ENCODE data around the gene PPDPF. TPM values are rescaled to one million over a fixed set of nuclear protein-coding genes. Genes with fewer than 3 reads are reported as not detected.
"Not testable (repeated sequence)": the region's sequence is repeated elsewhere in the genome, so short reads cannot be mapped to it uniquely, and the experiment has no call there.

PPDPF gene
- total RNA-seq, 1 donor from 2014 or later, result 251 TPM

DNA sequence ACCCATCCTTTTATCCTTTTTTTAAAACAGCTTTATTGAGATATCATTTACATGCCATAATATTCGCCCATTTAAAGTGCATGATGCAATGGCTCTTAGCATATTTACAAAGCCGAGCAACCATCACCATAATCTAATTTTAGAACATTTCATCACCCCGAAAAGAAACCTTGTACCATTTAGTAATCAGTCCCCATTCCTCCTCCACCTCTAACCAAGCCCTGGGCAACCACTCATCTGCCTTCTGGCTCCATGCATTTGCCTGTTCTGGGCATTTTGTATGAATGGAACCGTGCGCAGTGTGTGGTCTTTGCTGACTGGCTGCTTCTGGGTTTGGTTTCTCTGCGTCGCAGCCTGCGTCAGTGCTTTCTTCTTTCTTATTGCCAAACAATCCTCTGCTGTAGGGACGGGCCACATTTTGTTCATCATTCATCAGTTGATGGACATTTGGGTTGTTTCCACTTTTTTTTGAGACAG, 11.4 kb upstream of the PPDPF start:
- DNase-seq (ENCODE audit: low read depth), result no peak
- Histone ChIP-seq H2AFZ (ENCODE audit: low read depth, low read length) (no peak overlapping the region), H3K9ac (ENCODE audit: low read length) (no peak overlapping the region), H3K36me3 (ENCODE audit: insufficient read depth, low read length) (no peaks in the 10 kb centered on the region), H3K9me3 (ENCODE audit: insufficient read depth, low read depth, low read length) (peaks cover 19% of the 10 kb centered on the region), H3K27ac (ENCODE audit: low read depth, low read length) (no peak overlapping the region), H4K20me1 (ENCODE audit: insufficient read depth, low read length) (no peaks in the 10 kb centered on the region), H3K4me2 (ENCODE audit: low read length) (no peak overlapping the region), H3K27me3 (ENCODE audit: insufficient read depth, low read length) (peaks cover 7% of the 10 kb centered on the region), H3K4me1 (ENCODE audit: insufficient read depth, low read length) (no peaks in the 10 kb centered on the region), H3K79me2 (ENCODE audit: insufficient read depth, low read length) (no peaks in the 10 kb centered on the region), H3K4me3 (ENCODE audit: insufficient read depth, low read depth, low read length) (no peak overlapping the region)
- H3K36me3 Mint-ChIP-seq (ENCODE audit: low read depth, unreplicated experiment), result peaks cover 2% of the 10 kb centered on the region
- FAIRE-seq, result no peak
- no peak overlapping the region for H3K4me3 Mint-ChIP-seq (ENCODE audit: unreplicated experiment)
- no peaks in the 10 kb centered on the region for H3K4me1 Mint-ChIP-seq (ENCODE audit: low read depth, unreplicated experiment)
- peak overlapping the region; percentile 14 for H3K27ac Mint-ChIP-seq (ENCODE audit: unreplicated experiment)
- peaks cover 19% of the 10 kb centered on the region for H3K27me3 Mint-ChIP-seq (ENCODE audit: low read depth, unreplicated experiment)
- TF ChIP-seq EZH2 (IDR thresholded peaks at IDR 0.05; ENCODE audit: insufficient read depth, low read length), result no peak
- TF ChIP-seq, protein P1, sequence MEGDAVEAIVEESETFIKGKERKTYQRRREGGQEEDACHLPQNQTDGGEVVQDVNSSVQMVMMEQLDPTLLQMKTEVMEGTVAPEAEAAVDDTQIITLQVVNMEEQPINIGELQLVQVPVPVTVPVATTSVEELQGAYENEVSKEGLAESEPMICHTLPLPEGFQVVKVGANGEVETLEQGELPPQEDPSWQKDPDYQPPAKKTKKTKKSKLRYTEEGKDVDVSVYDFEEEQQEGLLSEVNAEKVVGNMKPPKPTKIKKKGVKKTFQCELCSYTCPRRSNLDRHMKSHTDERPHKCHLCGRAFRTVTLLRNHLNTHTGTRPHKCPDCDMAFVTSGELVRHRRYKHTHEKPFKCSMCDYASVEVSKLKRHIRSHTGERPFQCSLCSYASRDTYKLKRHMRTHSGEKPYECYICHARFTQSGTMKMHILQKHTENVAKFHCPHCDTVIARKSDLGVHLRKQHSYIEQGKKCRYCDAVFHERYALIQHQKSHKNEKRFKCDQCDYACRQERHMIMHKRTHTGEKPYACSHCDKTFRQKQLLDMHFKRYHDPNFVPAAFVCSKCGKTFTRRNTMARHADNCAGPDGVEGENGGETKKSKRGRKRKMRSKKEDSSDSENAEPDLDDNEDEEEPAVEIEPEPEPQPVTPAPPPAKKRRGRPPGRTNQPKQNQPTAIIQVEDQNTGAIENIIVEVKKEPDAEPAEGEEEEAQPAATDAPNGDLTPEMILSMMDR (IDR thresholded peaks at IDR 0.05; ENCODE audit: insufficient read depth, low read depth, low read length), result no peak
- peaks cover 24% of the 10 kb centered on the region for H3K9me3 Mint-ChIP-seq (ENCODE audit: unreplicated experiment)

DNA sequence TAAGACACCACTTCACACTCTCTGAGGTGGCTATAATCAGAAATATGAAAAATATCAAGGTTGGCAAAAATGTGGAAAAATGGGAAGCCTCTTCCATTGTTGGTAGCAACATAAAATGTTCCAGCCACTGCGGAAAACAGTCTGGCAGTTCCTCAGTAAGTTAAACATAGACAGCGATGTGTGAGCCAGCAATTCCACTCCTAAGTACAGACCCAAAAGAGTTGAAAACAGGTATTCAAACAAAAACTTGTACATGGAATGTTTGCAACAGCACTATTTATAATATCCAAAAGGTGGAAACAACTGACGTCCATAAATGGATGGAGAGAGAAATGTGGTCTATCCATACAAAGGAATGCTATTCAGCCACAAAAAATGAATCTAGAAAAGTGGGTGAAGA, 7.4 kb upstream of the PPDPF start:
- Mint-ChIP-seq H3K4me1 (ENCODE audit: low read depth, unreplicated experiment) (no peaks in the 10 kb centered on the region), H3K4me3 (ENCODE audit: unreplicated experiment) (no peak overlapping the region), H3K27me3 (ENCODE audit: low read depth, unreplicated experiment) (peaks cover 7% of the 10 kb centered on the region), H3K27ac (ENCODE audit: unreplicated experiment) (no peak overlapping the region), H3K36me3 (ENCODE audit: low read depth, unreplicated experiment) (peaks cover 7% of the 10 kb centered on the region), H3K9me3 (ENCODE audit: unreplicated experiment) (peaks cover 10% of the 10 kb centered on the region)
- no peak overlapping the region for H3K4me3 ChIP-seq (ENCODE audit: insufficient read depth, low read depth, low read length)
- H3K4me2 ChIP-seq (ENCODE audit: low read length), result no peak overlapping the region
- H3K4me1 ChIP-seq (ENCODE audit: insufficient read depth, low read length), result no peaks in the 10 kb centered on the region
- H2AFZ ChIP-seq (ENCODE audit: low read depth, low read length), result no peak overlapping the region
- no peak for DNase-seq (ENCODE audit: low read depth)
- peaks cover 3% of the 10 kb centered on the region for H3K9me3 ChIP-seq (ENCODE audit: insufficient read depth, low read depth, low read length)
- no peaks in the 10 kb centered on the region for H4K20me1 ChIP-seq (ENCODE audit: insufficient read depth, low read length)
- H3K9ac ChIP-seq (ENCODE audit: low read length), result no peak overlapping the region
- H3K79me2 ChIP-seq (ENCODE audit: insufficient read depth, low read length), result no peaks in the 10 kb centered on the region
- H3K36me3 ChIP-seq (ENCODE audit: insufficient read depth, low read length), result no peaks in the 10 kb centered on the region
- no peak for TF ChIP-seq EZH2 (IDR thresholded peaks at IDR 0.05; ENCODE audit: insufficient read depth, low read length)
- TF ChIP-seq, protein P1 (IDR thresholded peaks at IDR 0.05; ENCODE audit: insufficient read depth, low read depth, low read length), result no peak
- no peak overlapping the region for H3K27ac ChIP-seq (ENCODE audit: low read depth, low read length)
- FAIRE-seq, result no peak
- H3K27me3 ChIP-seq (ENCODE audit: insufficient read depth, low read length), result peaks cover 2% of the 10 kb centered on the region

DNA sequence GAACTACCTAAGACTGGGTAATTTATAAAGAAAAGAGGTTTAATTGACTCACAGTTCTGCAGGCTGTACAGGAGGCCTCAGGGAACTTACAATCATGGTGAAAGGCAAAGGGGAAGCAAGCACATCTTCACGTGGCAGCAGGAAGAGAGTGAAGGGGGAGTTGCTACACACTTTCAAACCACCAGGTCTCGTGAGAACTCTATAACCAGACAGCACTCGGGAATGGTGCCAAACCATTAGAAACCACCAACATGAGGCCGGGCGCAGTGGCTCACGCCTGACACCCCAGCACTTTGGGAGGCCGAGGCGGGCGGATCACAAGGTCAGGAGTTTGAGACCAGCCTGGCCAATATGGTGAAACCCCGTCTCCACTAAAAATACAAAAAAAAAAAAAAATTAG, 6.0 kb upstream of the PPDPF start:
- H3K27ac ChIP-seq (ENCODE audit: low read depth, low read length); DNase-seq (ENCODE audit: low read depth); H4K20me1 ChIP-seq (ENCODE audit: insufficient read depth, low read length); H3K9ac ChIP-seq (ENCODE audit: low read length); H3K4me3 ChIP-seq (ENCODE audit: insufficient read depth, low read depth, low read length); H3K27ac Mint-ChIP-seq (ENCODE audit: unreplicated experiment); H3K4me1 Mint-ChIP-seq (ENCODE audit: low read depth, unreplicated experiment); H3K4me3 Mint-ChIP-seq (ENCODE audit: unreplicated experiment); H3K4me2 ChIP-seq (ENCODE audit: low read length); H3K36me3 Mint-ChIP-seq (ENCODE audit: low read depth, unreplicated experiment); H3K36me3 ChIP-seq (ENCODE audit: insufficient read depth, low read length); H3K9me3 ChIP-seq (ENCODE audit: insufficient read depth, low read depth, low read length); FAIRE-seq; H2AFZ ChIP-seq (ENCODE audit: low read depth, low read length); H3K27me3 Mint-ChIP-seq (ENCODE audit: low read depth, unreplicated experiment); H3K27me3 ChIP-seq (ENCODE audit: insufficient read depth, low read length); H3K79me2 ChIP-seq (ENCODE audit: insufficient read depth, low read length); H3K9me3 Mint-ChIP-seq (ENCODE audit: unreplicated experiment); H3K4me1 ChIP-seq (ENCODE audit: insufficient read depth, low read length): not testable (repeated sequence)

Data from astrocyte (in vitro differentiated cells and primary cell).